Testis (tissue), 3 donors: ENCODE data around the gene TRAK2. TPM values are rescaled to one million over a fixed set of nuclear protein-coding genes. Genes with fewer than 3 reads are reported as not detected.

ENCODE experiments used
- DNase-seq: peaks from one replicate; pipeline ENCODE4 v3.0.0-alpha.2; 2019
- H3K27ac ChIP-seq, 2 donors: fragments of 200-600 bp; sonication (generic); one replicate each; pipeline ENCODE4 v1.5.1; 2019
- H3K27me3 ChIP-seq: fragments of 200-600 bp; sonication (generic); one replicate; pipeline ENCODE4 v1.5.1; 2019
- H3K36me3 ChIP-seq: fragments of 200-600 bp; sonication (generic); one replicate; pipeline ENCODE4 v1.5.1; 2017; ENCODE audit warnings: low read depth; ENCODE audit errors: missing control alignments
- H3K4me1 ChIP-seq: fragments of 200-600 bp; sonication (generic); one replicate; pipeline ENCODE4 v1.5.1; 2019
- H3K4me3 ChIP-seq, 2 donors: fragments of 200-600 bp; sonication (generic); one replicate each; pipeline ENCODE4 v1.5.1; 2017 to 2019
- H3K9me3 ChIP-seq: fragments of 200-600 bp; sonication (generic); one replicate; pipeline ENCODE4 v1.5.1; 2017
- POLR2A ChIP-seq: fragments of 450-650 bp; IDR thresholded peaks from one replicate; pipeline ENCODE4 v1.6.1; 2017; ENCODE audit warnings: antibody characterized with exemption, mild to moderate bottlenecking, moderate library complexity
- WGBS, 2 donors: methylation state at CpG; one replicate each; pipeline ENCODE4 v1.1.5; 2018; 5-methylcytosine and 5-hydroxymethylcytosine counted together
- intact Hi-C: fragments of 100-400 bp; cut with DNase I; formaldehyde crosslinking; loops from one replicate; pipeline ENCODE4 v1.15.1; 2023; ENCODE audit warnings: low total_unique reads
- polyA plus RNA-seq: library from polyadenylated mRNA; stranded (reverse); fragments of 350-450 nt; fragmentation: Illumina TruSeq; extraction: RNeasy Lipid Tissue Mini Kit (QIAGEN cat#74804); gene quantifications from one replicate; pipeline ENCODE4 v1.2.3, GENCODE V29; 2014; ENCODE audit warnings: low read depth, low replicate concordance; ENCODE audit not compliant: insufficient read depth
- total RNA-seq, 2 donors: library from RNA; depleted of rRNA; stranded (reverse); fragments of >200 nt; gene quantifications; one replicate each; pipeline ENCODE4 v1.2.3, GENCODE V29; 2016
- TF ChIP-seq, protein P1 (sequence below), 3 experiments: fragments of 450-650 bp in 2 of 3; fragments of 200-600 bp in 1 of 3; sonication (generic) in 1 of 3; IDR thresholded peaks; one replicate each; pipeline ENCODE4 v1.5.1; 2016 to 2019; ENCODE audit warnings: antibody characterized with exemption in 3 of 3, mild to moderate bottlenecking in 2 of 3, moderate library complexity in 1 of 3

The TRAK2 gene
- total and polyA plus RNA-seq, 3 donors from 2014 or later = 13.7 to 16.7 (median 15.7) TPM

DNA sequence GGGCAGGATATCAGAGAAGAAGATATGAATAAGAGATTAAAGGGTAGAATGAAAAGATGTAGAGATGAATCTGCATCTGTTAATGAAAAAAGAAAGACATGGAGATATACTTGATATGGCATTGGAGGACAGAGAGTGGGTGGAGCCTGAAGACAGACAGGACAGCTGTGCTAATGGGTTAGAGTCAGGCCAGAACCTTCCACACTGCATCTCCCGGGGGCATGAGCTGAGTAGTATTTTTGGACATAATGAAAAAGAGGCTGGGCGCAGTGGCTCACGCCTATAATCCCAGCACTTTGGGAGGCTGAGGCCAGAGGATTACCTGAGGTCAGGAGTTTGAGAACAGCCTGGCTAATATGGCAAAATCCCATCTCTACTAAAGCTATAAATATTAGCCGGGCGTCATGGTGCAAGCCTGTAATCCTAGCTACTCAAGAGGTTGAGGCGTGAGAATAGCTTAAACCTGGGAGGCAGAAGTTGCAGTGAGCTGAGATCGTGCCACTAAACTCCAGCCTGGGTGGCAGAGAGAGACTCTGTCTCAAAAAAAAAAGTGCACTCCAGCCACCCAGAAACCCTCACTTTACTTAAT is 105.5 kb downstream of the TRAK2 start:
- Histone ChIP-seq H3K27ac (no peak overlapping the region), H3K36me3 (no peaks in the 10 kb centered on the region), H3K4me1 (no peaks in the 10 kb centered on the region), H3K27me3 (no peaks in the 10 kb centered on the region), H3K4me3 (no peak overlapping the region), H3K9me3 (no peaks in the 10 kb centered on the region)
- no peak for DNase-seq
- no peak for TF ChIP-seq POLR2A
- TF ChIP-seq, protein P1, sequence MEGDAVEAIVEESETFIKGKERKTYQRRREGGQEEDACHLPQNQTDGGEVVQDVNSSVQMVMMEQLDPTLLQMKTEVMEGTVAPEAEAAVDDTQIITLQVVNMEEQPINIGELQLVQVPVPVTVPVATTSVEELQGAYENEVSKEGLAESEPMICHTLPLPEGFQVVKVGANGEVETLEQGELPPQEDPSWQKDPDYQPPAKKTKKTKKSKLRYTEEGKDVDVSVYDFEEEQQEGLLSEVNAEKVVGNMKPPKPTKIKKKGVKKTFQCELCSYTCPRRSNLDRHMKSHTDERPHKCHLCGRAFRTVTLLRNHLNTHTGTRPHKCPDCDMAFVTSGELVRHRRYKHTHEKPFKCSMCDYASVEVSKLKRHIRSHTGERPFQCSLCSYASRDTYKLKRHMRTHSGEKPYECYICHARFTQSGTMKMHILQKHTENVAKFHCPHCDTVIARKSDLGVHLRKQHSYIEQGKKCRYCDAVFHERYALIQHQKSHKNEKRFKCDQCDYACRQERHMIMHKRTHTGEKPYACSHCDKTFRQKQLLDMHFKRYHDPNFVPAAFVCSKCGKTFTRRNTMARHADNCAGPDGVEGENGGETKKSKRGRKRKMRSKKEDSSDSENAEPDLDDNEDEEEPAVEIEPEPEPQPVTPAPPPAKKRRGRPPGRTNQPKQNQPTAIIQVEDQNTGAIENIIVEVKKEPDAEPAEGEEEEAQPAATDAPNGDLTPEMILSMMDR (IDR thresholded peaks at IDR 0.05) = no peak
- intact Hi-C loops = no loop called here
- WGBS, 2 donors = 88 to 91% methylated on average over 7 of the region's 7 CpGs

GRCh38 chr2:201344663-201345366 is 106.4 kb downstream of the TRAK2 start:
- H3K36me3 ChIP-seq = no peaks in the 10 kb centered on the region
- no peak overlapping the region for H3K4me3 ChIP-seq
- TF ChIP-seq POLR2A = no peak
- TF ChIP-seq, protein P1 (IDR thresholded peaks at IDR 0.05) = no peak
- WGBS, 2 donors = 58 to 100% methylated on average over 1 of the region's 1 CpG
- H3K27me3 ChIP-seq = no peaks in the 10 kb centered on the region
- H3K27ac ChIP-seq = no peak overlapping the region
- intact Hi-C loops = no loop called here
- H3K9me3 ChIP-seq = no peaks in the 10 kb centered on the region
- no peaks in the 10 kb centered on the region for H3K4me1 ChIP-seq
- no peak for DNase-seq

DNA sequence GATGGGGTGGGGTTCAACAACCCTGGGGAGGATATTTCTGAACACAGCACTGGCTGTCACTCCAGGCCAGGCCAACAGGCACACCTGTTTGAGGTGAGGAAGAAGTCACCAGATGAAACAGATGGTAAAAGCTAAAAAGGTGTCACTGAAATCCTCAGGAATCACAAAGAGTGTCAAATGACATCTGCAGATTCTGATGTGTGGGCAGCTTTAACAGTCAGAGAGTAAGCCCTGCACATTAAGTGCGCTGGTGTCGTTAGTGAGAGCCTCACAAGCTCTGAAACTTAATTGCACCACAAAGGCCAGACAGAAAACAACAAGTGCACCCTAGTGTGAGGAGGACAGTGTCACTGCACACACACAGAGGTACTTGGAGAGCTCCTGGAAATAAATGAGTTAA is 107.7 kb downstream of the TRAK2 start:
- WGBS, 2 donors = 90 to 95% methylated on average over 2 of the region's 2 CpGs
- no peak for DNase-seq
- H3K27ac ChIP-seq = no peak overlapping the region
- TF ChIP-seq, protein P1 (IDR thresholded peaks at IDR 0.05) = no peak
- TF ChIP-seq POLR2A = no peak
- no peaks in the 10 kb centered on the region for H3K36me3 ChIP-seq
- H3K27me3 ChIP-seq = no peaks in the 10 kb centered on the region
- H3K9me3 ChIP-seq = no peaks in the 10 kb centered on the region
- intact Hi-C loops = no loop called here
- H3K4me3 ChIP-seq = no peak overlapping the region
- H3K4me1 ChIP-seq = no peaks in the 10 kb centered on the region

DNA sequence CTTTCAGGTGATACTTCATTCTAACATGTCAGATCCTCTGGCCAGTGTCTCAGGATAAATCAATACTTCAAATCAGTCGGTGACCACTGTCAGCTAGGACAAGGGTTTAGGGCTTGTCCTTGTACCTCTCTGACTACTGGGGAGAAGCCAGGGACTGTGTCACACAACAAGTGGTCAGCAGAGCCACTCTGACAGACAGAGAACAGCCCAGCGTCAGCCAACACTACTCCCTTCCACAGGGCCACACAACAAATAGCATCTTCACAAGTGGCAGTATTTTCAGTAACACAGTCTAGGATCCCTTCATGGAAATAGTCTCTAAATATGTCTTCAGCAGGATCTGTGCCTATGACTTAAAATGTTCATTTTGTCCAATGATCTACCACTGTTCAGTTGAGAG is 108.3 kb downstream of the TRAK2 start:
- TF ChIP-seq, protein P1 (IDR thresholded peaks at IDR 0.05) = no peak
- no peak for TF ChIP-seq POLR2A
- intact Hi-C loops = no loop called here
- no peaks in the 10 kb centered on the region for H3K27me3 ChIP-seq
- H3K27ac ChIP-seq = no peak overlapping the region
- no peaks in the 10 kb centered on the region for H3K9me3 ChIP-seq
- H3K4me1 ChIP-seq = no peaks in the 10 kb centered on the region
- no peaks in the 10 kb centered on the region for H3K36me3 ChIP-seq
- no peak for DNase-seq
- WGBS, 2 donors = 69 to 85% methylated on average over 2 of the region's 2 CpGs
- H3K4me3 ChIP-seq = no peak overlapping the region

DNA sequence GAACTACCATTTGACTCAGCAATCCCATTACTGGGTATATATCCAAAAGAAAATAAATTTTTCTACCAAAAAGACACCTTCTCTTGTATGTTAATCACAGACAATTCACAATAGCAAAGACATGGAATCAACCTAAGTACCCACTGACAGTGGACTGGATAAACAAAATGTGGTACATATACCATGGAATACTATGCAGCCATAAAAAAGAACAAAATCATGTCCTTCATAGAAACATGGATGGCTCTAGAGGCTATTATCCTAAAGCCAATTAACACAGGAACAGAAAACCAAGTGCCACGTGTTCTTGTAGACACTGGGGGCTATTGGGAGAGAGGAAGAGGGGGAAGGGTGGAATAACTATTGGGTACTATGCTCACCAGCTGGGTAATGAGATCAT is 121.8 kb downstream of the TRAK2 start:
- intact Hi-C loops = no loop called here
- Histone ChIP-seq H3K27me3 (no peaks in the 10 kb centered on the region), H3K27ac (no peak overlapping the region), H3K4me1 (no peaks in the 10 kb centered on the region), H3K36me3 (no peaks in the 10 kb centered on the region), H3K9me3 (no peaks in the 10 kb centered on the region), H3K4me3 (no peak overlapping the region)
- TF ChIP-seq, protein P1 (IDR thresholded peaks at IDR 0.05) = no peak
- no peak for TF ChIP-seq POLR2A
- no peak for DNase-seq
- 48 to 66% methylated on average over 1 of the region's 1 CpG for WGBS, 2 donors
